GM12878 (cell line): ENCODE measurements around the gene CEP83.

Source experiments
- CEBPB ChIP-seq, 2 experiments: fragments of 150-350 bp in 1 of 2; IDR thresholded peaks; 2 replicates each; pipeline ENCODE4 v1.6.1; 2012 to 2014; ENCODE audit warnings: low read depth in 2 of 2, low read length in 2 of 2, borderline replicate concordance in 1 of 2, inconsistent platforms in 1 of 2
- EZH2 ChIP-seq: IDR thresholded peaks from 2 replicates; pipeline ENCODE4 v1.6.1; 2012; ENCODE audit warnings: low read depth, mild to moderate bottlenecking, control low read depth, inconsistent platforms, low read length, borderline replicate concordance; ENCODE audit not compliant: control insufficient read depth
- FOS ChIP-seq: IDR thresholded peaks from 3 replicates; pipeline ENCODE4 v1.6.1; 2011; ENCODE audit warnings: borderline replicate concordance; ENCODE audit not compliant: insufficient read length; ENCODE audit errors: extremely low read depth
- FOXM1 ChIP-seq: IDR thresholded peaks from 2 replicates; pipeline ENCODE4 v1.6.1; 2012; ENCODE audit warnings: low read depth, mild to moderate bottlenecking, inconsistent platforms, low read length, moderate library complexity
- POLR2AphosphoS2 ChIP-seq: IDR thresholded peaks from 2 replicates; pipeline ENCODE4 v1.6.1; 2011; ENCODE audit warnings: low read depth, mild to moderate bottlenecking, low read length, improper control_type of control experiment, moderate library complexity
- YY1 ChIP-seq: IDR thresholded peaks from 2 replicates; pipeline ENCODE4 v1.6.1; 2011; ENCODE audit warnings: low read depth, mild to moderate bottlenecking, low read length
- TF ChIP-seq, protein P1 (sequence below): fragments of 450-650 bp; IDR thresholded peaks from 2 replicates; pipeline ENCODE4 v1.6.1; 2017; ENCODE audit warnings: mild to moderate bottlenecking
- TF ChIP-seq, protein P2 (sequence below), 3 experiments: IDR thresholded peaks in 2 of 3; conservative IDR thresholded peaks in 1 of 3; 2 replicates each; pipeline ENCODE4 v1.5.1; 2011; ENCODE audit warnings: low read depth in 3 of 3, low read length in 3 of 3, mild to moderate bottlenecking in 3 of 3, control low read depth in 2 of 3, moderate library complexity in 2 of 3, inconsistent platforms in 1 of 3, mixed read lengths in 1 of 3; ENCODE audit not compliant: control insufficient read depth in 2 of 3, insufficient read depth in 1 of 3; ENCODE audit errors: extremely low read depth in 1 of 3

DNA sequence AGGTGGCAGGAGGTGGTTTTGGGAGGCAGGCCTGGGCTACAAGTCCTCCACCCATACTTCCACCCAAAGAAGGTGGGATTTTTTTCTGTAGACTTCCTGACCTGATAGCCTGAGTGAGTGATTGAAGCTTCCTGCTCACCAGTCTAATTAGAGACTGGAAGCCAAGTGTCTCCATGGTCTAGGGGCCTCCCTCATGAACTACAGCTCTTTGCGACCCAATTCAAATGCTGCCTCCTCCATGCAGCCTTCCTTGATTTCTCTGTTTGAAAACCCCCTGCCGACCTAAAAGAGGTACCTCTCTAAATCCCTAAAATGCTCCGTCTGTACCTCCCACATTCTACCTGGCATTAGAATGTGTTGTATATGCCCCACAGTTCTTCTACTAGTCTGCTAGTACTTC is 186.4 kb downstream of the CEP83 start:
- no peak for TF ChIP-seq FOXM1
- no peak for TF ChIP-seq YY1
- TF ChIP-seq, protein P1, sequence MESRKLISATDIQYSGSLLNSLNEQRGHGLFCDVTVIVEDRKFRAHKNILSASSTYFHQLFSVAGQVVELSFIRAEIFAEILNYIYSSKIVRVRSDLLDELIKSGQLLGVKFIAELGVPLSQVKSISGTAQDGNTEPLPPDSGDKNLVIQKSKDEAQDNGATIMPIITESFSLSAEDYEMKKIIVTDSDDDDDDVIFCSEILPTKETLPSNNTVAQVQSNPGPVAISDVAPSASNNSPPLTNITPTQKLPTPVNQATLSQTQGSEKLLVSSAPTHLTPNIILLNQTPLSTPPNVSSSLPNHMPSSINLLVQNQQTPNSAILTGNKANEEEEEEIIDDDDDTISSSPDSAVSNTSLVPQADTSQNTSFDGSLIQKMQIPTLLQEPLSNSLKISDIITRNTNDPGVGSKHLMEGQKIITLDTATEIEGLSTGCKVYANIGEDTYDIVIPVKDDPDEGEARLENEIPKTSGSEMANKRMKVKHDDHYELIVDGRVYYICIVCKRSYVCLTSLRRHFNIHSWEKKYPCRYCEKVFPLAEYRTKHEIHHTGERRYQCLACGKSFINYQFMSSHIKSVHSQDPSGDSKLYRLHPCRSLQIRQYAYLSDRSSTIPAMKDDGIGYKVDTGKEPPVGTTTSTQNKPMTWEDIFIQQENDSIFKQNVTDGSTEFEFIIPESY, result no peak
- no peak for TF ChIP-seq CEBPB (IDR thresholded peaks at IDR 0.05; ENCODE audit: borderline replicate concordance in 1 of 2, low read depth in 2 of 2, low read length in 2 of 2)
- TF ChIP-seq EZH2, result no peak
- TF ChIP-seq FOS, result no peak
- TF ChIP-seq, protein P2, sequence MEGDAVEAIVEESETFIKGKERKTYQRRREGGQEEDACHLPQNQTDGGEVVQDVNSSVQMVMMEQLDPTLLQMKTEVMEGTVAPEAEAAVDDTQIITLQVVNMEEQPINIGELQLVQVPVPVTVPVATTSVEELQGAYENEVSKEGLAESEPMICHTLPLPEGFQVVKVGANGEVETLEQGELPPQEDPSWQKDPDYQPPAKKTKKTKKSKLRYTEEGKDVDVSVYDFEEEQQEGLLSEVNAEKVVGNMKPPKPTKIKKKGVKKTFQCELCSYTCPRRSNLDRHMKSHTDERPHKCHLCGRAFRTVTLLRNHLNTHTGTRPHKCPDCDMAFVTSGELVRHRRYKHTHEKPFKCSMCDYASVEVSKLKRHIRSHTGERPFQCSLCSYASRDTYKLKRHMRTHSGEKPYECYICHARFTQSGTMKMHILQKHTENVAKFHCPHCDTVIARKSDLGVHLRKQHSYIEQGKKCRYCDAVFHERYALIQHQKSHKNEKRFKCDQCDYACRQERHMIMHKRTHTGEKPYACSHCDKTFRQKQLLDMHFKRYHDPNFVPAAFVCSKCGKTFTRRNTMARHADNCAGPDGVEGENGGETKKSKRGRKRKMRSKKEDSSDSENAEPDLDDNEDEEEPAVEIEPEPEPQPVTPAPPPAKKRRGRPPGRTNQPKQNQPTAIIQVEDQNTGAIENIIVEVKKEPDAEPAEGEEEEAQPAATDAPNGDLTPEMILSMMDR (IDR thresholded peaks at IDR 0.05 in 2 of 3, conservative IDR thresholded peaks at IDR 0.05 in 1 of 3; ENCODE audit: control insufficient read depth in 2 of 3, extremely low read depth in 1 of 3, insufficient read depth in 1 of 3, low read depth in 3 of 3, low read length in 3 of 3), result no peak
- no peak for TF ChIP-seq POLR2AphosphoS2
